ENCODE data around the gene HNF4A.
A peak's percentile ranks its signal among the peaks of the same experiment; 100 is the strongest.

The HNF4A gene

DNA sequence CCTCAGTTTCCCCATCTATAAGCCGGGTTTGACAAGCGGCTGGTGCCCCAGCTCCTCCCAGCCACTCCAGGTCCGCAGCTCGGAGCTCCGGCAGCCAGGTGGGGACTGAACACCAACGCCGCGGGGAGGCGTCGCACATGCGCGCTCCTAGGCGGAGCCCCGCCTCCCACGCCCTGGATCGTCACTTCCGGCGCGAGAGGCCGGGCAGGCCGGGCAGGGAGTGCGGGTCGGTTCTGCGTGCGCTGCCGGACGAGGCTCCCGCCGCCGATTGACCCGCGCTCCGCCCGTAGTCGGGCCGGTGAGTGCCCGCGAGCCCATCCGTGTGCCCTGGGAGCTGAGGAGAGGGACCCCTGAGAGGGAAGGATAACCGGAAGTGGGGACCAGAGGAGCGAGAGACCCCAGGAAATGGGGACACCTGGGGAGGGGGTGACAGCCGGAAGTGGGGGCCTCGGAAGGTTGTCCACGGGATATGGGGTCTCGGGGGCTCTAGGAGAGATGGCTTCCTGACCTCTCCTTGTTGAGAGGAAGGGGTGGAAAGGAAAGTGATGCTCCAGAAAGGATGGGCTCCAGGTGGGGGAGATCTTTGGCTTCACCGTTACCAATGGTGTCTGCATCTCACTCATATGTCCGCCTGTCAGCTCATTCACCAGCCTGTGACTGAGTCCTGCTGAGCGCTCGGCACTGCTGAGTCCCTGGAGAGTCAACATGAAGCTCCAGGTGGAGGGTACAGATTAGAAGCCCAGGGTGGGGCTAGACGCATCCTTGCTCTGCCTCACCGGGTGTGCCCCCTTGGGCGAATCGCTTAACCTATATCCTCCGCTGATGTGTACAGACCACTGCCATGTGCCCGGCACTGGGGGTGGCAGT, 120.4 kb downstream of the HNF4A start, which contains the start of gene TTPAL:
TTPAL (plus strand) TSS at position 181 of the 867 bp plus-strand sequence. CDS start 4,126 bp downstream, outside the sequence.
- DNase-seq: peak; percentile 90

DNA sequence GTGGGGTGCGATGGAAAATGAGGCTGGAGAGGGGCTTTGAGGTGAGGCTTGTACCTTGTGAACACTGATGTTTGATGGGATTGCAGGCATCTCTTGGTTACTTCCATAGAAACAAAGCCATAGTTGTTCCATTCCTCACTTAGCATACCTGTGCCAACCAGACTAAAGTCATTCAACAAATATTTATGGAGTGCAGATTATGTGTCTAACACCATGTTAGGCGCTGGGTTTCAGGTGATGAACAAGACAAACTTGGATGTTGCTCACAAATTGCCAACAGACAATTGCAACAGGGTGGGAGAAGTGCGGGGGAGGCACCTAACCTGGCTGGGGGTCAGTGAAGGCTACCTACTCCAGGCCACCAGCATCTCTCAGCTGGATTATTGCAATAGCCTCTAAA, 121.7 kb downstream of the HNF4A start:
- DNase-seq: no peak

DNA sequence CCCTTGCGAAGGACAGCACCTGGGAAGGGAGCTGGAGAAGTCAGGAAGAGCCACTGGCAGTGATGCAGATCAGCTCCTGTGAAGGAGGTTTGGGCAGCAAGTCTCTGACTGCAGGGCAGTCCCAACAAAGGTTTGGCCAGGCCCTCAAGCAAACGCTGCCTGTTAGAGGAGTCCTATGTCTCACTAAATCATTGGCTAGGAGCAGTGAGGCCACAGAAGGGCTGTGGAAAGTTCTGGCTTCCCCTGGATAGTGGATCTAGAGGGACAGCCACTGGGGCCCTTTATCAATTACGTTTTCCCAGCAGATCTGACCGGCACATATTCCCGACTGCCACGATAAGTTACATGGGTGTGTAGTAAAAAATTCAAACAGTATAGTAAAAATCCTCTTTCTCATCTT, 122.7 kb downstream of the HNF4A start:
- DNase-seq: no peak

GRCh38 chr20:44479643-44480042, 124.1 kb downstream of the HNF4A start:
- no peak for DNase-seq

- no peak for DNase-seq
These were observed 124.6 kb downstream of the HNF4A start for GRCh38 chr20:44480097-44480496.

GRCh38 chr20:44481719-44482416, 126.4 kb downstream of the HNF4A start:
- DNase-seq: no peak

- no peak for DNase-seq
These were observed 127.6 kb downstream of the HNF4A start for GRCh38 chr20:44483112-44483511.

Measured in suppressor macrophage treated with lipopolysaccharide for 4 hours (primary cell).